ENCODE measurements around the gene ARL10. TPM values are rescaled to one million over a fixed set of nuclear protein-coding genes. Genes with fewer than 3 reads are reported as not detected.

Gene ARL10
- total RNA-seq, 1 donor from 2014 or later = 9.1 TPM

DNA sequence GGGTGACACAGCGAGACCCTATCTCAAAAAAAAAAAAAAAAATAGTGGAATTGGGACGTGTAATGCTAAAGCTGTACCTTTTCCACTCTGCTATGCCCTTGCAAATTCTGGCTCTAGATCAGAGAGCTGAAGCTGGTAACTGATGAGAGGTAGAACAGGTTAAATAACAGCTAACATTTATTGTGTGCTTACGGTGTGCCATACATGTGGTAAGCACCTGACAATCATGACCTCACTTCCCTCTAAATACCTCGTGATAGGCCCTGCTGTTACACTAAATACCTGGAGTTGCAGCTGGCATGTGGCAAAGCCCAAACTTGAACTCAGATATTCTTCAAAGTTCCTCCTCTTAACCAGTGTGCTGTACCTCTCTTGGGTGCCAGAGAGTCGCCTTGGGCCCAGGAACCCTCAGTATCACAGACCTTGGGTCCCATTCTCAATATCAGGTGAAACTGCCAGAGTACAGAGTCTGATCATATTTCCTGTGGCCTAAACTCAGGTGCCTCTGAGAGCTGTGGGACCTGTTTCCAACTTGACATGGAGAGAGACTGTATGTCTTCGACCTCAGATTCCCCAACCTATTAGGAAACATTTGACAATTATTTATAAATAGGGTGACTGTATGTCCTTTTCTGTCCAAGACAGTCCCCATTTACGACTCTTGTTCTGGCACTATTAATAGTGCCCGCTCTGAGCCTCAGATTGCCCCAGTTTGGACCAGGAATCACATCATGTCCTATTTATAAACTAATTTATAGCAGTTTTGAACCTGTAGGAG is 4.8 kb downstream of the ARL10 start:
- H3K9ac ChIP-seq = no peak overlapping the region
- no peaks in the 10 kb centered on the region for H3K4me1 ChIP-seq
- H2AFZ ChIP-seq (replicated peaks) = no peak overlapping the region
- TF ChIP-seq, protein P1, sequence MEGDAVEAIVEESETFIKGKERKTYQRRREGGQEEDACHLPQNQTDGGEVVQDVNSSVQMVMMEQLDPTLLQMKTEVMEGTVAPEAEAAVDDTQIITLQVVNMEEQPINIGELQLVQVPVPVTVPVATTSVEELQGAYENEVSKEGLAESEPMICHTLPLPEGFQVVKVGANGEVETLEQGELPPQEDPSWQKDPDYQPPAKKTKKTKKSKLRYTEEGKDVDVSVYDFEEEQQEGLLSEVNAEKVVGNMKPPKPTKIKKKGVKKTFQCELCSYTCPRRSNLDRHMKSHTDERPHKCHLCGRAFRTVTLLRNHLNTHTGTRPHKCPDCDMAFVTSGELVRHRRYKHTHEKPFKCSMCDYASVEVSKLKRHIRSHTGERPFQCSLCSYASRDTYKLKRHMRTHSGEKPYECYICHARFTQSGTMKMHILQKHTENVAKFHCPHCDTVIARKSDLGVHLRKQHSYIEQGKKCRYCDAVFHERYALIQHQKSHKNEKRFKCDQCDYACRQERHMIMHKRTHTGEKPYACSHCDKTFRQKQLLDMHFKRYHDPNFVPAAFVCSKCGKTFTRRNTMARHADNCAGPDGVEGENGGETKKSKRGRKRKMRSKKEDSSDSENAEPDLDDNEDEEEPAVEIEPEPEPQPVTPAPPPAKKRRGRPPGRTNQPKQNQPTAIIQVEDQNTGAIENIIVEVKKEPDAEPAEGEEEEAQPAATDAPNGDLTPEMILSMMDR (IDR thresholded peaks at IDR 0.05) = no peak
- TF ChIP-seq EZH2 (IDR thresholded peaks at IDR 0.05) (no peak), EZH2phosphoT487 (IDR thresholded peaks at IDR 0.05) (no peak)
- Mint-ChIP-seq H3K27ac (no peak overlapping the region), H3K9me3 (no peaks in the 10 kb centered on the region), H3K36me3 (peaks cover 26% of the 10 kb centered on the region), H3K4me1 (peaks cover 4% of the 10 kb centered on the region), H3K27me3 (ENCODE audit: insufficient read depth, low read depth) (peaks cover 5% of the 10 kb centered on the region), H3K4me3 (no peak overlapping the region)
- H3K27ac ChIP-seq = no peak overlapping the region
- peaks cover 25% of the 10 kb centered on the region for H3K27me3 ChIP-seq
- no peaks in the 10 kb centered on the region for H3K79me2 ChIP-seq (ENCODE audit: low read depth)
- no peak for DNase-seq (ENCODE audit: low spot score)
- H3K4me3 ChIP-seq = no peak overlapping the region
- no peak overlapping the region for H3K4me2 ChIP-seq
- peaks cover 7% of the 10 kb centered on the region for H4K20me1 ChIP-seq (ENCODE audit: low read depth)
- H3K9me3 ChIP-seq (ENCODE audit: low read depth) = no peaks in the 10 kb centered on the region
- no peaks in the 10 kb centered on the region for H3K36me3 ChIP-seq
- no peaks in the 10 kb centered on the region for H3F3A ChIP-seq (ENCODE audit: low read depth)

- H3K36me3 Mint-ChIP-seq = peaks cover 28% of the 10 kb centered on the region
- Histone ChIP-seq H3K4me3 (no peak overlapping the region), H2AFZ (replicated peaks) (no peak overlapping the region), H3F3A (ENCODE audit: low read depth) (no peaks in the 10 kb centered on the region), H3K9ac (no peak overlapping the region), H3K9me3 (ENCODE audit: low read depth) (no peaks in the 10 kb centered on the region), H3K36me3 (no peaks in the 10 kb centered on the region), H3K27ac (no peak overlapping the region), H4K20me1 (ENCODE audit: low read depth) (peaks cover 7% of the 10 kb centered on the region), H3K4me2 (no peak overlapping the region), H3K79me2 (ENCODE audit: low read depth) (no peaks in the 10 kb centered on the region), H3K4me1 (no peaks in the 10 kb centered on the region), H3K27me3 (peaks cover 7% of the 10 kb centered on the region)
- no peaks in the 10 kb centered on the region for H3K9me3 Mint-ChIP-seq
- no peak for DNase-seq (ENCODE audit: low spot score)
- no peak for TF ChIP-seq EZH2 (IDR thresholded peaks at IDR 0.05)
- TF ChIP-seq, protein P1 (IDR thresholded peaks at IDR 0.05) = no peak
- no peak for TF ChIP-seq EZH2phosphoT487 (IDR thresholded peaks at IDR 0.05)
- no peaks in the 10 kb centered on the region for H3K4me1 Mint-ChIP-seq
- H3K27ac Mint-ChIP-seq = no peak overlapping the region
- no peak overlapping the region for H3K4me3 Mint-ChIP-seq
- peaks cover 5% of the 10 kb centered on the region for H3K27me3 Mint-ChIP-seq (ENCODE audit: insufficient read depth, low read depth)
These were observed 6.6 kb downstream of the ARL10 start for GRCh38 chr5:176371621-176372539.

DNA sequence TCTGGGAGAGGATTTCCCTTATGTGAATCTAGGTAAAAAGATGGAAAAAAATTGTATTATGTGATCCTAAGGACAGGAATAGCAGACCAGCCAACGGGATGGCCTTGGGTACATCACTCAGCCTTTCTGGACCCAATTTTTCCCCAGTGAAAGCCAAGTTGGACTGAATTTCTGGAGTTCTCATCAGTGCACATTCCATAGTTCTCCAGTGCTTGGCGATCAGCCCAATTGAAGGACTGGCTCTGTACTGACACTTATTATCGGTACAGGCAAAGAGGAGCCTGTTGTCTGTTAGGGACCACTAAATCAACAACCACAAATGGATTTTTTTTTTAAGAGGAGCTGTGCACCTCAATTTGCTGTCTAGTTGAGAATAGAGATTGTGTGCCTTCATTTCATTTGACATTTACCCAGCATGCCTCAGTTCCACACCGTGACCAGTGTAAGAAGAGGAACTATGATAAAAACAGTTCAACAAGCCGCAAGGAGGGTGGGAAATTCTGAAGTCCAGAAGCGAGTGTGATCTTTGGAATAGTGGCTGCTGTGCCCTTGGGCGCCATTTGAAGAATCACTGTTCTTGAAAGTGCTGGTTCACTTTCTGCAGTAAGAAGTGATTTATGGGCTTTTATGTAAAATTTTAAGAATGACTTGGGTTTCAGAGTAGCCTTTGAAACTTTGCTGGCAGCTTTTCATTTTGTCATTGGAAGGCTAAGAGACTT is 8.0 kb downstream of the ARL10 start:
- Histone ChIP-seq H4K20me1 (ENCODE audit: low read depth) (no peaks in the 10 kb centered on the region), H3F3A (ENCODE audit: low read depth) (no peaks in the 10 kb centered on the region), H3K4me1 (no peaks in the 10 kb centered on the region), H3K4me3 (no peak overlapping the region), H3K79me2 (ENCODE audit: low read depth) (no peaks in the 10 kb centered on the region), H3K9ac (no peak overlapping the region), H2AFZ (replicated peaks) (no peak overlapping the region), H3K9me3 (ENCODE audit: low read depth) (no peaks in the 10 kb centered on the region), H3K36me3 (no peaks in the 10 kb centered on the region), H3K4me2 (no peak overlapping the region), H3K27me3 (no peaks in the 10 kb centered on the region), H3K27ac (no peak overlapping the region)
- TF ChIP-seq EZH2phosphoT487 (IDR thresholded peaks at IDR 0.05) = no peak
- TF ChIP-seq, protein P1 (IDR thresholded peaks at IDR 0.05) = no peak
- no peak for TF ChIP-seq EZH2 (IDR thresholded peaks at IDR 0.05)
- H3K27me3 Mint-ChIP-seq (ENCODE audit: insufficient read depth, low read depth) = peaks cover 2% of the 10 kb centered on the region
- DNase-seq (ENCODE audit: low spot score) = no peak
- H3K4me1 Mint-ChIP-seq = no peaks in the 10 kb centered on the region
- no peaks in the 10 kb centered on the region for H3K9me3 Mint-ChIP-seq
- H3K36me3 Mint-ChIP-seq = peaks cover 17% of the 10 kb centered on the region
- H3K27ac Mint-ChIP-seq = no peak overlapping the region
- H3K4me3 Mint-ChIP-seq = no peak overlapping the region

All from neural progenitor cell (in vitro differentiated cells).